Tibial nerve (tissue), 4 donors: ENCODE measurements around the gene PTTG1.

ENCODE experiments used
- EP300 ChIP-seq, 2 donors: sonication (generic); formaldehyde crosslinking; IDR thresholded peaks; one replicate each; pipeline ENCODE4 v1.6.1; 2017; ENCODE audit warnings: antibody characterized with exemption in 2 of 2, mild to moderate bottlenecking in 1 of 2
- TF ChIP-seq, protein P1 (sequence below), 5 experiments: fragments of 200-600 bp in 3 of 5; fragments of 450-650 bp in 2 of 5; sonication (generic) in 3 of 5; IDR thresholded peaks; one replicate each; pipeline ENCODE4 v1.5.1; 2016 to 2019; ENCODE audit warnings: antibody characterized with exemption in 5 of 5, mild to moderate bottlenecking in 3 of 5, moderate library complexity in 2 of 5

- TF ChIP-seq, protein P1, sequence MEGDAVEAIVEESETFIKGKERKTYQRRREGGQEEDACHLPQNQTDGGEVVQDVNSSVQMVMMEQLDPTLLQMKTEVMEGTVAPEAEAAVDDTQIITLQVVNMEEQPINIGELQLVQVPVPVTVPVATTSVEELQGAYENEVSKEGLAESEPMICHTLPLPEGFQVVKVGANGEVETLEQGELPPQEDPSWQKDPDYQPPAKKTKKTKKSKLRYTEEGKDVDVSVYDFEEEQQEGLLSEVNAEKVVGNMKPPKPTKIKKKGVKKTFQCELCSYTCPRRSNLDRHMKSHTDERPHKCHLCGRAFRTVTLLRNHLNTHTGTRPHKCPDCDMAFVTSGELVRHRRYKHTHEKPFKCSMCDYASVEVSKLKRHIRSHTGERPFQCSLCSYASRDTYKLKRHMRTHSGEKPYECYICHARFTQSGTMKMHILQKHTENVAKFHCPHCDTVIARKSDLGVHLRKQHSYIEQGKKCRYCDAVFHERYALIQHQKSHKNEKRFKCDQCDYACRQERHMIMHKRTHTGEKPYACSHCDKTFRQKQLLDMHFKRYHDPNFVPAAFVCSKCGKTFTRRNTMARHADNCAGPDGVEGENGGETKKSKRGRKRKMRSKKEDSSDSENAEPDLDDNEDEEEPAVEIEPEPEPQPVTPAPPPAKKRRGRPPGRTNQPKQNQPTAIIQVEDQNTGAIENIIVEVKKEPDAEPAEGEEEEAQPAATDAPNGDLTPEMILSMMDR (IDR thresholded peaks at IDR 0.05) = peak; percentile 87 to 94 (median 91)
- peak in 1 of 2 donors; percentile 45 for TF ChIP-seq EP300 (IDR thresholded peaks at IDR 0.05)
Measured at GRCh38 chr5:160439205-160439600, 17.5 kb downstream of the PTTG1 start.
